Measurements from ENCODE around the gene ARL8A. TPM values are rescaled to one million over a fixed set of nuclear protein-coding genes. Genes with fewer than 3 reads are reported as not detected.

The ARL8A gene
- total RNA-seq, 3 donors from 2014 or later = 36.3 to 69.6 (median 41.2) TPM

GRCh38 chr1:202162418-202163280 lies 18.1 kb upstream of the ARL8A start:
- intact Hi-C loops (cut with DNase I, micrococcal nuclease) = no loop called here
- no peak for TF ChIP-seq CTCF (IDR thresholded peaks at IDR 0.05)
- Histone ChIP-seq H3K9me3 (no peaks in the 10 kb centered on the region), H3K36me3 (ENCODE audit: low read depth) (no peaks in the 10 kb centered on the region), H3K4me1 (ENCODE audit: low read depth) (peaks cover 3% of the 10 kb centered on the region), H3K4me3 (no peak overlapping the region)
- DNase-seq = no peak
- ATAC-seq = peak; percentile 22

- Histone ChIP-seq H3K4me1 (ENCODE audit: low read depth) (peaks cover 3% of the 10 kb centered on the region), H3K4me3 (no peak overlapping the region), H3K36me3 (ENCODE audit: low read depth) (no peaks in the 10 kb centered on the region), H3K9me3 (no peaks in the 10 kb centered on the region)
- DNase-seq (peak in 2 of 3 donors; percentile 42 to 75), ATAC-seq (peak; percentile 47)
- intact Hi-C loops (cut with DNase I, micrococcal nuclease) = no loop called here
- TF ChIP-seq CTCF (IDR thresholded peaks at IDR 0.05) = no peak
Measured at GRCh38 chr1:202162047-202162417, 17.5 kb upstream of the ARL8A start.

GRCh38 chr1:202161151-202162046 lies 16.9 kb upstream of the ARL8A start:
- ATAC-seq (peak; percentile 5), DNase-seq (no peak)
- H3K9me3 ChIP-seq = no peaks in the 10 kb centered on the region
- H3K4me3 ChIP-seq = no peak overlapping the region
- no peaks in the 10 kb centered on the region for H3K36me3 ChIP-seq (ENCODE audit: low read depth)
- H3K4me1 ChIP-seq (ENCODE audit: low read depth) = peaks cover 3% of the 10 kb centered on the region
- intact Hi-C loops (cut with DNase I, micrococcal nuclease) = no loop called here
- TF ChIP-seq CTCF (IDR thresholded peaks at IDR 0.05) = no peak

GRCh38 chr1:202160377-202160940 lies 15.9 kb upstream of the ARL8A start, which contains the start of gene PTPN7:
Gene PTPN7, minus strand, starts transcription at chr1:202160602. Its CDS starts 1,200 bp downstream, at chr1:202159402.
- peaks cover 7% of the 10 kb centered on the region for H3K4me1 ChIP-seq (ENCODE audit: low read depth)
- peak; percentile 46 to 88 (median 62) for DNase-seq

More at GRCh38 chr1:202160377-202160940, 15.9 kb upstream of the ARL8A start, which contains the start of gene PTPN7:
- Histone ChIP-seq H3K36me3 (ENCODE audit: low read depth) (no peaks in the 10 kb centered on the region), H3K4me3 (no peak within 1 kb of the TSS), H3K9me3 (no peaks in the 10 kb centered on the region)
- no peak for TF ChIP-seq CTCF (IDR thresholded peaks at IDR 0.05)
- ATAC-seq = peak; percentile 71
- intact Hi-C loops (cut with DNase I, micrococcal nuclease) = no loop called here
